Glomerular visceral epithelial cell (primary cell): ENCODE results near the gene TSFM.
"Not testable (repeated sequence)": the region's sequence is repeated elsewhere in the genome, so short reads cannot be mapped to it uniquely, and the experiment has no call there.

ENCODE experiments used
- DNase-seq: peaks from one replicate; pipeline ENCODE4 v3.0.0-alpha.2; 2016; ENCODE audit errors: extremely low spot score

Gene TSFM

DNA sequence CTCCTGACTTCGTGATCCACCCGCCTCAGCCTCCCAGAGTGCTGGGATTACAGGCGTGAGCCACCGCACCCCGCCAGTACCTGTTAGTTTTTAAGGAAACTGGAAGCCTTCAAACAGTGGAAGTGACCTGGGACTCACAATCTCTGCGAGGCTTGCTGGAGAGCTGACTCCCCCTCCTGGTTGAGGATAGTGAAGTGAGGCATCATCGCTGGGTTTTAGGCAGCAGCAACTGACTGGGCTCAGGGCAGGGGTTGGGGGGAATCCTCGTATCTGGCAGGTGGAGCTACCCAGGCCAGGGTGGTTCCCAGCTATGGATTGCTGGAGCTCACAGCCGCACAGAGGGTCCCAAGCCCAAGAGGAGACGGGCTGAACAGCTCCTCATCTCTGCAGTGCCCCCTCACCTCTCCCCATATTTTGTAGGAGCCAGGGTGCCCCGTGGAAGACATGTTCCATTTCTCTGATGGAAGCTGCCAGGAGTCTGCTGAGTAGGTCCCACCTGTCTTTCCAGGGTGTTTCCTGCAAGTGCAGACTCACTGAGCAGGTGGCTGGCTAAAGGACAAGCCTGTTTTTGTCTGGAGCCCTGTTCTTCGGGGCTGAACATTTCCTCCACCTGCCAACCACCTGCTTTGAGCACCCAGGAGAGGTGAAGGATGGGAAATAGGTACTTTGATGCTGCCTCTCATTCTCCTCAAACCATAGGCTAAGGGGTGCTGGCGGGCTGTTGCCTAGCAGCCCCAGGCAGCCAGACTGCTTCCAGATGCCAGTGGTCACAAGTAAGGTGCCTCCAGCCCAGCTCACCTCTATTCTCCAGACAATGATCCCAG is 32.8 kb downstream of the TSFM start:
- DNase-seq = no peak

DNA sequence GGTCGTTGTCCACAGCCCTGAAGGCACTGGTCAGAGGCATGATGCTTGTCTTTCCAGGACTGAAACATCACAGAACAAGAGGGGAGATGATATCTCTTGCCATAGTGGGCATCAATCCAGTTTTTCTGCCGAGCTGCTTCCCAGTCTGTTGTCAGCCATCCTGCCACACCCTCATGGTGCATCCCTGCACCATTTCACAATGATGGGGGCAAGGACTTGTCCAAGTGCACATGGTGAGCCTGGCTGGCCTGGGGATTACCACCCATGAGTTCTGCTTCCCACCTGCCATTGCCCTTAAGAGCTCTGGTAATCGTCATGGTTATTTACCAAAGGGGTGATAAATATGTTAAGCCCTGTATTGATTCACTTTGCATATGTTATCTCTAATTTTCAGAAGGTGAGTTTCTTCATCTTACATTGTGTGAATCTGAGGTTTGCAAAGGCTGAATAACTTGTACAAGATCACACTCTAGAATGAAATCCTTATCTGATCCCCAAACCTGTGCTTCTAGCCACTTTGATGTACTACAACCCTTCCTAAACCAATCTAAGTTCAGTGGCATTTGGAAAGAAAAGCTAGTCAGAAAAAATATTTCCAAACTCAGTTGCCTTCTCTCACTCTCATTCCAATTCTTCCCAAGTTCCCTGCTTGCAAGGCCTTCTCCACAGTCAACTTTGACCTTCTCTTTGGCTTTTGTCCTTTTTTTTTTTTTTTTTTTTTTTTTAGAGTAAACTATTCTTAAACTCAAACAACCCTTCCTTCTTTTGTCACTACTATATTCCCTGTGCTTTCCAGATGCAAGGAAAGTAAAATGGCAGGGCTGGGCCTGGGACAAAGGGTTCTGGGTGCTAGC is 33.6 kb downstream of the TSFM start:
- DNase-seq = no peak

DNA sequence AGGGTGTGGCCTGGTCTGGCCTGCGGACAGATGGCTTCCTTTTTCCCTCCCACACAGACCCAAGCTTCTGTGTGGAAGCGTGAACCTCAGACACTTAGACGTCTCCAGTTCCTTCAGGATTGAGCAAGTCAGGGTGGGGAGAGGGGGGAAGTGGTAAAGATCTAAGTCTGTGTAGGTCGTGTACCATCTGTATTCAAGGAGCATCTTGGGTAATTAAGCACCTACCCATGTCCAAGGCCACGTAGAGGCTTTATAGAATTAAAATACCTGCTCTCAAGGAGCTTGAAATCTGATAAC is 34.2 kb downstream of the TSFM start:
- no peak for DNase-seq

DNA sequence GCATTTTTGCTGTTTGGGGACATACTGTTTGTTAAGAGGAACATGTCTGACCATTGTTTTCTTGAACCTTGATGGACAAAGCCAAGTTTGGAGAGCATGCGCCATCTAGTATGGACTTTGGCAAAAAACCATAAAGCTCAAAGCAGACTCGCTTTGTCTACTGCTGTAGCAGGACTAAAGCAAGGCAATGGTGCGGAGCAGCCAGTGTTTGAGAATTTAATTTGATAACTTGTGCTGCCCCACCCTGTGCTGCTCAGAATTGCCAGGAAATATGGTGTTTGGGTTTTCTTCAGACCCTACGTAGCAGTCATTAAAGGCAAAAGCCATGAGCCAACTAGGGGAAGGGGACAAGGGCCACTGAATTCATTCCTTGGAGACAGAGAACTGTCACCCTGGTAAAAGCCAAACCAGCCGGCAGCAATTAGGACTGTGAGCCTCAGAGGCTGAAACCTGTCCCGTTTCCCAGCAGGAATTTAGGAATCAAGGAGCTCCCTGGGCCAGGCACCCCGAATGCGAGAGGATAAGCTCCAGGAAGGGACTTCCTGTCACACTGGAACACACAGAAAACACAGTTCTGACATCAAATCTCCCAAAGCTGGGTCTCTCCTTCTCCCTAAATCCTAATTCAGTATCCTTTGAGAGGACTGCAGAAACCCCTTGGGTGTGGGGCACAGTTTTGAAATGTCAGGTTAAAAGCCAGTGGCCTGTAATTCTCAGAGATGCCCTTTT is 34.8 kb downstream of the TSFM start:
- DNase-seq = no peak

DNA sequence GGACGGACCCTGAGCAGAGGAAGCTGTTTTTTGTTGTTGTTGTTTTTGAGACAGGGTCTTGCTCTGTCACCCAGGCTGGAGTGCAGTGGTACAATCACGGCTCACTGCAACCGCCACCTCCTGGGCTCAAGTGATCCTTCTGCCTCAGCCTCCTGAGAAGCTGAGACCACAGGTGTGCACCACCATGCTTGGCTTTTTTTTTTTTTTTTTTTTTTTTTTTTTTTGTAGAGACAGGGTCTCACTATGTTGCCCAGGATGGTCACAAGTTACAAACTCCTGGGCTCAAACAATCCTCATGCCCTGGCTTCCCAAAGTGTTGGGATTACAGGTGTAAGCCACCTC is 35.4 kb downstream of the TSFM start:
- DNase-seq = not testable (repeated sequence)

DNA sequence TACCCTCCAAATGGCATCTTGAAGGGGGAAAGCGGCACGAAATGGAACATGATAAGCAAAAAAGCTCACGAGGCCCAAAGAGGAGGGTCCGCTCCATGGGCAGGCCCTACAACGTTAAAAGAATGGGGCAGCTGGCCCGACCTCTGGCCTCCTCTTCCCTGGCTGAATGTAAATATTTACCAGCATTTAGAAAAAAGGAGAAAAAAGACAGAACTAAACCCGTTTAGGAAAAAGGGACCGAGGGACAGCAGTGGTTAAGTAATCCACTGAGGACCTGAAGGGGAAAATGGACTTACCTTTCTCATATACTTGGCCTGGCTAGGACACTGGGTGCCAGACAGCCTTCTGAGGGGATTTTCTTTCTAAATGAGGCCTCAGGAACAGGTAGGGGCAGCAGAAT is 37.5 kb downstream of the TSFM start:
- not testable (repeated sequence) for DNase-seq

DNA sequence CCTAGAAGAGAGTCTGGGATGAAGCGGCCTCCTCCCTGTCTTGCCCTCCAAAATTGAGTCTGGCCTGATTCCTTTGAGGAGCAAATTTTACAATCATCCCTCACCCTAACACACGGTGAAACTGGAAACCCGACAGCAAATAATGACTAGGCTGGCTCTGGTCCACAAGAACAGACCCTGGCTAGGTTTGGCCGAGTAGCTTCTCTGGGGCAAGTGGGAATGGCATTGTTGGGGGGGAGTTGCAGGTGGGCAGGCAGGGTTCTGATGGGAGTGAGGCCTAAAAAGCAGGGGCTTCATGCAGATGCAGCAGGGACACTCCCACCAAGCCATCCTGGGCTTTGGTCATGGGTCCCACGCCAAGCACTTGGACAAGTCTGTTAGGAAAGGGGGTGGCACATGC is 38.4 kb downstream of the TSFM start:
- not testable (repeated sequence) for DNase-seq

DNA sequence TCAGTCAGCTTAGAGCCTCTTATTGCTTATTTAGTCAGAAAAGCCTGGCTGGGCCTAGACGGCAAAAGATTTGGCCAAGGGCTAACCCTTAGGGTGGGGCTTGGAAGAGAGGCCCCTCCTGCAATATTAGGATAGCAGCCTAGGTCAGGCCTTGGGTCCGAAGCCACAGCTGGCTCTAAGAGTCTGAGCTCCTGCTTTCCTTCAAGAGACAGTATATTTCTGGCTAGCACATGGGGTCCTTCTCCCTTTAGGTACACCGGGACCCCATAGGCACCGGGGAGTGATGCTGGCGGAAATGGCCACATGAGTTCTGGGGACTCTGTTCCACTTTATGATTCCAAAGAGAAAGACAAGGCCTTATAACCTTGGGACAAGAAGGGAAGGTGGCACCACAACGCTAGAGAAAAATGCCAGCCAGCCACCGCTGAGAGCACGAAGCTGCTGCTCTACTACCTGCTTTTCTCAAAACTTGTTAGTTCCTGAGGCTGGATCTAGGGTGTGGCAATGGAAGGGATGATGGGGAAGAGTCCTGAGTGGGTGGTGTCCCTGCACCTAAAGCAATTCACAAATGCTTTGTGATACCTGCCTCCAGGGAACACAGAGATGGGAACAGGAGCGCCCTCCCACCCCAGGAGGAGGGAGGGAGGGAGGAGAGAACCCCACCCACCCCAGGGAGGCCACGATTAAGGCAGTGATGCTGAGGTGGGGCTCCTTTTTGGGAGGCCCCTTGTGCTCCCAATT is 39.1 kb downstream of the TSFM start:
- no peak for DNase-seq

DNA sequence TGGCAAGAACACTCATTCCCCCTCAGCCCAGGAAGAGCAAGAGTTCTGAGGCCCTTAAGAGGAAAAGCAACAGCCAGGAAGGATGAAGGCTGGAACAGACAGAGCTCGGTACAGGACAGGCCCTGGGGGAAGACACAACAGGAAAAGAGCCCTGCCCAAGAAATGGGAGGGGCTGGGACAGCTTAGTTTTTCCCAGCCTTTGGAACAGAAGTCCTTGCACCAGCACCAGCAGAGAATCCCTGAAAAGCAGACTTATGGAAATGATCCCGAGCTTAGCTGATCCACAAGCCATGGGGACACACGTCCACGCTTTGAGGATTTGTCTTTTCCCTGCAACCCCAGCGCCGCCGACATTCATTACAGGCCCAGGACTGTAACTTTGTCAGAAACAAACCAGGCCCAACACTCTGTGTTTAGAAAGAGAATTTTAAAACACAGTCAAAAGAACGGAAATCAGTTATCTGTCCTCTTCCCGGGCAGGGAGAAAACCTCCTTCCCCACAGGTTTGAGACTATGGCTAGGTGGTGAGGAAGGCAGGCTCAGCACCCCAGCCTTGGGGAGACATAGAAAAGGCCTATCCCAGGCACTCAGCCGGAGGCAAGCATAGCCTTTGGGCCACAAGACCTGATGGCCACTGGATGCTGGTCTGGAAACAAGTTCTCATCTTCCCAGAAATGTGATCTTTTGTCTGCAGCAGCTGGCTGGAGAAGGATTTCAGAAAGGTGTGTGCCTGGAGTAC is 40.0 kb downstream of the TSFM start:
- no peak for DNase-seq

DNA sequence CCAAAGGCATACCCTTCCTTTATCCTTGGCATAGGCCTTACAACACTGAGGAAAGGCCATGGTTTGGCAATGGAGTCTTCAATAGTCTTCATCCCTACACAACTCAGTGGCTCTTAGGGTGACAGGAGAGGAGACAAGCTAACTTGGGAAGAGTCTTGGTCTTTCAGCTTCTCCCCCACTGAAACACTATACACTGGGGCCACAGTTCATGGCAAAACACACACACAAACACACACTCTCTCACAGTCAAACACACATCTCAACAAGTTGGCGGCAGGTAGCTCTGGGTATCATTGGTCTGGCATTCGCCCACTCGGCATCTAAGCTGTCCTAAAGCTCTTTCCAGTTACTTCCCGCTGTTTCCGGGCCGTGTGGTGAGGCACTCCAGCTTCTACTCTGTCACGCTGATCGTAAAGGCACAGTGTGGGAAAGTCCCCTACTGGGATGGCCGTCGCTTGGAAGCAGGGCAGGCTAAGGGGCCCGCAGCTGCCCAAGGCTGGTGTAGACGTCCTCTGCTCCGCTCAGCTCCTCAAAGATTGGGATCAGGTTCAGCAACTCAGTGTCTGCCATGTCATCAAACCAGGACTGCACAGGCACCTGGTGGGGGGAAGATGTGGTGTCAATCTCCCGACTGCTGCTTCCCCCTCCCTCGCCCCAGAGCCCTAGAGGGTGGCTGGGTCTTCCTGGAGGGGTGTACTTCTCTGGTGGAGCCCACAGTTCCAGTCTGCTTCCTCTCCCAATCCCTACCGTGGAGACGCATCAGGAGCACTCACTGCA is 40.7 kb downstream of the TSFM start:
- no peak for DNase-seq

DNA sequence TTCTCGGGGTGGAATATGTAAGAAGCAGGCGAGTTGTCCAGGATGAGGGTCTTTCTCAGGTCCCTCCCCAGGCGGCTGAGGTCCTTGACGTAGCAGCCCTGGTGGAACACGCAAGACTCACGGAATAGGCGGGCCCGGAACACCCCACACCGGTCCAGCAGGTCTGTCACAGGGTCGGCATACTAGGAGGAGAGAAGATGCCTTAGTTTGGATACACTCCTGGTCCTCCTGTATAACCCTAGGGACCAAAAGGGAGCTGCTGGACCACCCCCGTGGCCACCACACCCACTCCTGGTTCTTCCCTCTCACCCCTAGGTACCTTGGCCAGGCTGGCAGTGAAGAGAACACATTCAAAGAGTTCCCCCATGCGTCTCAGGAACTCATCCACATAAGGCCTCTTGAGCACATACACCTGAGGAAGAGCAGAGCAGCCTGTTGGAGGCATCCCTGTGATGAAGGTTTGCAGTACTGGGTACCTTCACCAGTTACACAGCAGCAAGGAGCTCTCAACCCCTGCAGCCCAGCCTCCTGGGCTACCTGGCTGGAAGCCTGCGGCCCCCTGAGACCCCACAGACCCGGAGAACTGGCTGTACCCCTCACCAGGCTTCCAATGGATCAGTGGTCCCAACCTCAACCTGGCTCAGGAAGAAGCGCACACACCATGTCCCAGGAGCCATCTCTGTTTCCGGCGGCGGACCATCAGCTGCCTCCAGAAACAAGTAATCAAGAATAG is 41.5 kb downstream of the TSFM start:
- DNase-seq = no peak

DNA sequence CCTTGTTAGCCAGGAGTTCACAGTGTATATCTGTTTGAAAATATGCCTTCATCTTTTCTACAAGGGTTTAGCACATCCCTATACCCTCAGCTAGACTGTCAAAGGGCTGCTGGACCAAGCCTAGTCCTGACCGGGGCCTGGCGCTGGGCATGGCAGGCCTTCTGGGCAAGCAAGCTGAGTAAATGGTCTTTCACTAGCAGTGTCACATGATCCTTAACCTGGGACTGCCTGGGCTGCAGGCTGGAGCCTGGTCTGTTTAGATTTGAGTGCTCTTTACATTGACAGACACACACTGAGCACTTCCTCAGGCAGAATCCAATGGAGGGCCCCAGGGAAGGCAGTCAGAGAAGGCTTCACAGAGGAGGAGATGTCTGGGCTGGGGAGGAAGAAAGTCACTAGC is 42.9 kb downstream of the TSFM start:
- DNase-seq = no peak

DNA sequence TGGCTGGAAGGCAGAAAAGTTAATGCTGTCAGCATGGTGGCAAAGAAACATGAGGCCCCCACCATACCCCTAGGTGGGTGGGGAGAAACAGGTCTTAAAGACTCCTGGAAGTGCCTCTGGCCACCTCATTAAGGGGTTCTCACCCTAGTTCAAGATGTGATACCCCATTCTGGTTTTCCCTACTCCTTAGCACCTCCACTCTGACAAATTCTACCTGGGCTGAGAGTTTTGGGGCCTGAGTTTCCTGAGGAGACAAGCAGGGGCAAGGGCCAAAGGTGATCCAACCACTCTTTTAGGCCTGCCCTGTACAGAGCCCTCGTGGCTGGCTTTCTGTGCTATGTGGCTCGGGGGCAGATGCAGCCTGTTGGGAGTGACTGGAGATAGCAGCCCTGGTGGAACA is 43.8 kb downstream of the TSFM start:
- no peak for DNase-seq

DNA sequence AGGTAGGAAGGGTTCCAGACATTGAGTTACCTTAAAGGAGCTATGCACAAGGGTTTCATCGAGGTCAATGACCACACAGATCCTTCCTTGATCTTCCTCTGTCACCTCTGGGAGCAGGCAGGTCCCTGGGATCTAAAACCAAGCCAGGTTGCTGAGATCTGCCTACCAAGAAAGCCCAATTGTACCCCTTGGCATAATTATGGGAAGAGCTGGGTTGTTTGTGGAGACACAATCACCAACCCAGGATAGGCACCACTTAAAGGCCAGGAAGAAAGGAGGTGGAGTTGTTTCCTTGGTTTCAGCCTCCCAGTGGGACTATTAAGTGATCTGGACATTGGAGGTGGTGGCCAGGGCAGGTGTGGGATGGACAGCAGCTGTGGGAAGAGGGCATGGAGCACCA is 44.4 kb downstream of the TSFM start:
- no peak for DNase-seq

DNA sequence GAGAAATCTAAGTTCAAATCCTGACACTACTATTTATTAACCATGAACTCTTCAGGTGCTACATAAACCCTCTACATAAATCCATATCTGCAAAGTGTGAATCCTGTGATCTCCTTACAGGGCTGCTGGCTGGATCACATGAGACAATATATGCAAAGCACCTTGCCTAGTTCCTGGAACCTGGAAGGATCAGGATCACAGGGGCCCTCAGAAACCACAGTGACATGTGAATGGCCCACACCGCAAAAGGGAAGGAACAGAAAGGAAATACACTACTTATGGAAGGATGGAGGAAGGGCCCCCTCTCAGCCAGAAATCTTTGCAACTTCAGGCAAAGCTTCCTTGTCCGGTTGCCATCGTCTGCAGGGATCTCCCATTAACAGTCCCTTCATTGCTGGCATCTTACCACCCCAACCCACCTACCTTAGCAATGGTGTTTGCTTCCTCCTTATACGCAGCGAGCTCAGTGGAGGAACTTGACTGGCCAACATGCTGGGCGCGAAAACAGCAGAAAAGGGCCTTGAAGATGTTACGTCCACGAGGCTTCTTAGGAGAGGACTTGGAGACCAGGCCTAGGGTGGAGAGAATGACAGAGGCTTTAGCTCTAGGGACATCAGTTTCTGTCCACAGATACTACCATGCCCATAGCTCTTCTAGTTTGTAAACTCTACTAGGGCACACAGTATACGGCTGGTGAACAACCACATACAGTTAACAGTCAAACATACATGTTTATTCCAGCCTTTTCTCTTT is 46.6 kb downstream of the TSFM start:
- no peak for DNase-seq

DNA sequence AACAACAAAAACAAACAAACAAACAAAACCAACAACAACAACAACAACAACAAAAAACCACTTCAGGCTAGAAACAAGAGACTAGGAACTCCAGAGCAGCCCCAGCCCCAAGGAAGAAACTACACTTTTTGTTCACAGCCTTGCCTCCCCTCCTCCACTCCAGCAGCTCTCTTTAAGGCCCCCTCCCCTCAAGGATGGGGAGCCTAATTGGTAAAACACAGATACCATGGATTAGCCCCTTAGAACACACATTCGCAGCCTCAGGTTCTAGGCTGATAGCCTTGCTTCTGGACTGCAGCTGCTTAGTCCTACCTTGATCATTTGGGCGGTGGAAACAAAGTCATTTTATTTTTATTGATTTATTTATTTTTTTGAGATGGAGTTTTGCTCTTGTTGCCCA is 47.8 kb downstream of the TSFM start:
- no peak for DNase-seq

DNA sequence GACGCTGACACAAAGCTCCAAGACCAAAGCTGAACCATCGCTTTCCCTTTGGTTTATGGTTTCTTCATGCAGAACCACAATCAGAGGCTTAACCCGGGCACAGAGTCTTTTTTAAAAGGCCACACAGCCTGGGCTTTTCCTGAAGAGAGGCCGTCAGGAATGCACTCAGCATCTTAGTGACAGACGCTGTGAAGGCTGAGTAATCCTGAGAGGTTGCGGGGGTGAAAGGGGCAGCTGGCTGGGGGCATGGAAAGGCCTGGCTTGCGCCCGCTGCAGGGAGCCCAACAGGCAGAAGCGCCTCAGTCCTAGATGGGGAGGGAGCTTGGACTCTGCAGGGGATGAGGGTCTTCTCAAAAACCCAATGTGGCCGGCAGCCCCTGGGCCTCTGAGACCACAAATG is 50.4 kb downstream of the TSFM start:
- peak; percentile 71 for DNase-seq

DNA sequence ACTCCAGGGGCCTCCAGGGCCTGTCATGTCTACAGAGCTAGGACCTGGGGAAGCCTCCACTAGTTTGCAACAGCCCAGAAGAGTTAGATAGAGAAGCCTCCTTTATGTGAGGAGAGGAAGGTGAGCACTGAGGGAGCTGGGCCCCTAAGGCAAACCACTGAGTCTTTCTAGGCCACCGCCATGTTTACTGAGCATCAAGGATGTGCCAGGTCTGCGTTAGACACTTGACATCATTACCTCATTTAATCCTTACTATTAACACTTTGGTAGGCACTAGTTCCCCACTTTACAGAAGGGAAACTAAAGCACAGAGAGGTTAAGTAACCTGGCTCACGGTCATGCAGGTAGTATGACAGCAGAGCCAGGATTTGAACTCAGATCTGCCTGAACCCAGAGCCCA is 51.1 kb downstream of the TSFM start:
- no peak for DNase-seq
